Endodermal cell (in vitro differentiated cells): ENCODE measurements around the gene MYH7. TPM values are rescaled to one million over a fixed set of nuclear protein-coding genes. Genes with fewer than 3 reads are reported as not detected.

Source experiments
- DNase-seq: peaks from one replicate; pipeline ENCODE4 v3.0.0-alpha.2; 2017
- H3K27ac ChIP-seq: 2 replicates; pipeline ENCODE4 v1.5.1; 2013; ENCODE audit warnings: mild to moderate bottlenecking, low read depth, low read length, moderate library complexity
- H3K27me3 ChIP-seq: 2 replicates; pipeline ENCODE4 v1.6.1; 2013; ENCODE audit warnings: mild to moderate bottlenecking, low read length, moderate library complexity; ENCODE audit not compliant: insufficient read depth, control insufficient read depth, poor library complexity, severe bottlenecking
- H3K36me3 ChIP-seq: 2 replicates; pipeline ENCODE4 v1.7.0; 2013; ENCODE audit warnings: mild to moderate bottlenecking, low read length, moderate library complexity; ENCODE audit not compliant: control insufficient read depth, insufficient read depth
- H3K4me1 ChIP-seq: one replicate; pipeline ENCODE4 v1.7.0; 2013; ENCODE audit warnings: low read length; ENCODE audit not compliant: control insufficient read depth, insufficient read depth
- H3K4me3 ChIP-seq: 2 replicates; pipeline ENCODE4 v1.5.1; 2013; ENCODE audit warnings: mild to moderate bottlenecking, low read length, moderate library complexity
- H3K9ac ChIP-seq: 2 replicates; pipeline ENCODE4 v1.6.1; 2013; ENCODE audit warnings: mild to moderate bottlenecking, low read length, moderate library complexity; ENCODE audit not compliant: poor library complexity, severe bottlenecking; ENCODE audit errors: extremely low read depth
- H3K9me3 ChIP-seq: 2 replicates; pipeline ENCODE4 v1.6.1; 2013; ENCODE audit warnings: mild to moderate bottlenecking, low read length, moderate library complexity; ENCODE audit not compliant: control insufficient read depth
- H3K27ac Mint-ChIP-seq: 2 replicates; pipeline ENCODE4 v1.8.0; 2020; ENCODE audit warnings: mixed read lengths
- H3K27me3 Mint-ChIP-seq: 2 replicates; pipeline ENCODE4 v1.8.0; 2021; ENCODE audit warnings: mild to moderate bottlenecking, mixed read lengths; ENCODE audit not compliant: insufficient read depth
- H3K36me3 Mint-ChIP-seq: 2 replicates; pipeline ENCODE4 v1.8.0; 2020; ENCODE audit warnings: low read depth, mixed read lengths
- H3K4me1 Mint-ChIP-seq: 2 replicates; pipeline ENCODE4 v1.8.0; 2020; ENCODE audit warnings: mixed read lengths
- H3K4me3 Mint-ChIP-seq: 2 replicates; pipeline ENCODE4 v1.8.0; 2020; ENCODE audit warnings: mild to moderate bottlenecking, moderate library complexity, mixed read lengths
- H3K9me3 Mint-ChIP-seq: 2 replicates; pipeline ENCODE4 v1.8.0; 2020; ENCODE audit warnings: mild to moderate bottlenecking, mixed read lengths
- WGBS, 2 experiments: methylation state at CpG; one replicate each; pipeline versions ENCODE4 v1.1.5 to v1.1.7; 2013; ENCODE audit warnings: missing lambda C conversion rate in 2 of 2, mixed read lengths in 1 of 2; ENCODE audit not compliant: insufficient coverage in 1 of 2, insufficient read length in 1 of 2; 5-methylcytosine and 5-hydroxymethylcytosine counted together
- total RNA-seq, 2 donors: library from RNA; stranded (reverse); fragmentation: NEBNext Ultra II Directional in 1 of 2; extraction: Animal tissue kit (Norgen Biotek cat#: 25700) in 1 of 2; gene quantifications; 2 replicates in 1 of 2; 3 replicates in 1 of 2; pipeline ENCODE4 v1.2.1, GENCODE V29; 2021
- TF ChIP-seq, protein P1 (sequence below): fragments of 200-600 bp; sonication (generic); conservative IDR thresholded peaks from 2 replicates; pipeline ENCODE4 v1.5.0; 2021; ENCODE audit warnings: antibody characterized with exemption, mild to moderate bottlenecking

Gene MYH7
- total RNA-seq, 2 donors from 2014 or later: 0.55 TPM; not detected in 1

DNA sequence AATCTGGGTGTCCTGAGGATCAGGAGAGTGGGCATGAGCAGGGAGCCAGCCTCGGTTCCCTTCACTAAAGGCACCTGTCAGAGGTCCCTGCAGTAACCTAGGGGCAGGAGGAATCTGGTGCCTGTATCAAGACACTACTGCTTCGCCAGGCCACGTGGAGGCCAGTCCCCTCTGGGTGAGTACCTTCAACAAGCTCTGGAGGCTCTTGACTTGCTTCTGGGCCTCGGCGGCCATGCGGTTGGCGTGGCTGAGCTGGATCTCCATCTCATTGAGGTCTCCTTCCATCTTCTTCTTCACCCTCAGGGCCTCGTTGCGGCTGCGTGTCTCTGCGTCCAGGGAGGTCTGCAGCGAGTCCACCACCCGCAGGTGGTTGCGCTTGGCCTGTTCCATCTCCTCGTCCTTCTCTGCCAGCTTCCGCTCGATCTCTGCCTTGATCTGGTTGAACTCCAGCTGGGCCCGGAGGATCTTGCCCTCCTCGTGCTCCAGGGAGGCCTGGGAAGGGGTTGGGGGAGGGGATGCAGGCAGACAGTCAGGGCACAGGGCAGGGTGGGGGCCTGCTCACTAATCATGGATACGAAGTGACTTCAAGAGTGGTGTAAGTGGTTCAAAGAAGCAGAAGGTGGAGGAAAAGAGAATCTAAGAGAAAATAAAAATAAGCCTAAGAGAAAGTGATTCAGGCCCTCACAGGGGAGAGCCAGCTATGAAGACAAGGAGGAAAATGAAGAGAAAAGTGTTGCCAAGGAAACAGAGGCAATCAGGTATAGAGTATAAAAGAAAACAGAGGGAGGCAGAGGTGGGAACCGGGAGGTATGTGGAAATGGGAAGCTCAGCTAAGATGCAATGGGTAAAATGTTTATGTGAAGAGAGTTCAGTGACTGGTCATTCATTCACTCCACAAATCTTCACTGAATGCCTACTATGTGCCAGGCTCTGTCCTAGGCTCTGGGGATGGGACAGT lies 19.4 kb downstream of the MYH7 start:
- no peaks in the 10 kb centered on the region for H3K27me3 ChIP-seq
- H3K4me1 ChIP-seq: no peaks in the 10 kb centered on the region
- 87 to 94% methylated on average over 3 to 20 of the region's 21 CpGs for WGBS, 2 experiments
- no peak overlapping the region for H3K27ac Mint-ChIP-seq
- H3K27me3 Mint-ChIP-seq: peaks cover 36% of the 10 kb centered on the region
- no peaks in the 10 kb centered on the region for H3K4me1 Mint-ChIP-seq
- no peak overlapping the region for H3K9ac ChIP-seq
- no peaks in the 10 kb centered on the region for H3K9me3 ChIP-seq
- no peaks in the 10 kb centered on the region for H3K9me3 Mint-ChIP-seq
- no peak for DNase-seq
- no peak overlapping the region for H3K27ac ChIP-seq
- no peak overlapping the region for H3K4me3 Mint-ChIP-seq
- no peak overlapping the region for H3K4me3 ChIP-seq
- TF ChIP-seq, protein P1, sequence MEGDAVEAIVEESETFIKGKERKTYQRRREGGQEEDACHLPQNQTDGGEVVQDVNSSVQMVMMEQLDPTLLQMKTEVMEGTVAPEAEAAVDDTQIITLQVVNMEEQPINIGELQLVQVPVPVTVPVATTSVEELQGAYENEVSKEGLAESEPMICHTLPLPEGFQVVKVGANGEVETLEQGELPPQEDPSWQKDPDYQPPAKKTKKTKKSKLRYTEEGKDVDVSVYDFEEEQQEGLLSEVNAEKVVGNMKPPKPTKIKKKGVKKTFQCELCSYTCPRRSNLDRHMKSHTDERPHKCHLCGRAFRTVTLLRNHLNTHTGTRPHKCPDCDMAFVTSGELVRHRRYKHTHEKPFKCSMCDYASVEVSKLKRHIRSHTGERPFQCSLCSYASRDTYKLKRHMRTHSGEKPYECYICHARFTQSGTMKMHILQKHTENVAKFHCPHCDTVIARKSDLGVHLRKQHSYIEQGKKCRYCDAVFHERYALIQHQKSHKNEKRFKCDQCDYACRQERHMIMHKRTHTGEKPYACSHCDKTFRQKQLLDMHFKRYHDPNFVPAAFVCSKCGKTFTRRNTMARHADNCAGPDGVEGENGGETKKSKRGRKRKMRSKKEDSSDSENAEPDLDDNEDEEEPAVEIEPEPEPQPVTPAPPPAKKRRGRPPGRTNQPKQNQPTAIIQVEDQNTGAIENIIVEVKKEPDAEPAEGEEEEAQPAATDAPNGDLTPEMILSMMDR: no peak
- H3K36me3 ChIP-seq: no peaks in the 10 kb centered on the region
- H3K36me3 Mint-ChIP-seq: no peaks in the 10 kb centered on the region

DNA sequence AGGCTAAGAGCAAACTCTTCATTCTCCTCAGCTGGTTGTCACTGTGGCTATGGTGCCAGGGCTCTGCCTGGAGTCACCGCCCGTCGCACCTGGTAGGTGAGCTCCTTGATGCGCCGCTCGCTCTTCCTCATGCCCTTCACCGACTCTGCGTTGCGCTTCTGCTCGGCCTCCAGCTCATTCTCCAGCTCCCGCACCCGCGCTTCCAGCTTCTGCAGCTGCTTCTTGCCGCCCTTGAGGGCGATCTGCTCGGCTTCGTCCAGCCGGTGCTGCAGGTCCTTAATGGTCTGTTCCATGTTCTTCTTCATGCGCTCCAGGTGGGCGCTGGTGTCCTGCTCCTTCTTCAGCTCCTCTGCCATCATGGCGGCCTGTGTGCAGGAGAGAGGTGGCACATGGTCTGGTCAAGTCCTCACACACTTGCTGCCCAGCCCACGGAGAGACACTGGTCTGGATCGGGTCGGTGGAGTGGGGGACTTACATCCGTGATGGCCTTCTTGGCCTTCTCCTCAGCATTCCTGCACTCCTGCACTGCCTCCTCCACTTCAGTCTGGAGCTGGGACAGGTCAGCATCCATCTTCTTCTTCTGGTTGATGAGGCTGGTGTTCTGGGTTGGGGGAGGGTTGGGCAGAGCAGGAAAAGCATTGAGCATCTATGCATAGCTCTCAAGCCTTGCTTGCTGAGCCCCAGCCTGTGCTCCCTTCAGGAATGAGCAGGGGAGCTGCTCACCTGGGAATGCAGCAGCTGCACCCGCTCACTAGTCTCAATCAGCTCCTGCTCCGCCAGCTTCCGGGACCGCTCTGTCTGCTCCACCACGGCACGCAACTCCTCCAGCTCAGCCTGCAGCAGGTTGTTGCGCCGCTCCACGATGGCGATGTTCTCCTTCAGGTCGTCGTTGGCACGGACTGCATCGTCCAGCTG lies 20.3 kb downstream of the MYH7 start:
- WGBS, 2 experiments: 94% methylated on average over 33 to 39 of the region's 39 CpGs

DNA sequence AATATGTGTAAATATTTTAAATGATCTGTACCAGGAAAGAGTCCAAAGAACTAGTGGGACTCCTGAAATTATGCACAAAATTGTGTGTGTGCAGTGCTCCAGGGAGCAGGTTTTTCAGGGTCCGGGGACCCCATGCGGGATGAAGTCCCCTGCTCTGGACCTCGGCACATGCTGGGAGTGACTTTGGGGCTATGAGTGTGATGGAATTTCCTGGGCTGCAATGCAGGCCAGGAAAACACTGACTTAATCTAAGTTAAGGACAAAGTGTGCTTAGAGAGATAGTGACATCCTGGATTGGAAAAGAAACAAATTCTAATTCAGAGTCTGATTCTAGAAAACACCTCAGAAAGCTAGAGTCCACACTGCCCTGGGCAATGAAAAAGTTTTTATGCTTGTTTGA lies 21.2 kb downstream of the MYH7 start:
- Histone ChIP-seq H3K27me3 (no peaks in the 10 kb centered on the region), H3K9me3 (no peaks in the 10 kb centered on the region), H3K9ac (no peak overlapping the region), H3K4me1 (no peaks in the 10 kb centered on the region), H3K27ac (no peak overlapping the region), H3K4me3 (no peak overlapping the region), H3K36me3 (no peaks in the 10 kb centered on the region)
- Mint-ChIP-seq H3K27me3 (peaks cover 23% of the 10 kb centered on the region), H3K4me3 (no peak overlapping the region), H3K4me1 (no peaks in the 10 kb centered on the region), H3K9me3 (no peaks in the 10 kb centered on the region), H3K36me3 (no peaks in the 10 kb centered on the region), H3K27ac (no peak overlapping the region)
- TF ChIP-seq, protein P1: no peak
- no peak for DNase-seq
- WGBS, 2 experiments: 93 to 100% methylated on average over 3 of the region's 3 CpGs

More for the DNA sequence above, 20.3 kb downstream of the MYH7 start:
- Mint-ChIP-seq H3K4me1 (no peaks in the 10 kb centered on the region), H3K4me3 (no peak overlapping the region), H3K27me3 (peaks cover 28% of the 10 kb centered on the region), H3K36me3 (no peaks in the 10 kb centered on the region), H3K27ac (no peak overlapping the region), H3K9me3 (no peaks in the 10 kb centered on the region)
- no peak for DNase-seq
- H3K9me3 ChIP-seq: no peaks in the 10 kb centered on the region
- H3K4me1 ChIP-seq: no peaks in the 10 kb centered on the region
- H3K27ac ChIP-seq: no peak overlapping the region
- no peak overlapping the region for H3K9ac ChIP-seq
- H3K27me3 ChIP-seq: no peaks in the 10 kb centered on the region
- no peaks in the 10 kb centered on the region for H3K36me3 ChIP-seq
- no peak overlapping the region for H3K4me3 ChIP-seq
- TF ChIP-seq, protein P1: no peak
